Panc1 (cell line): Measurements from ENCODE around the gene LAMA1. TPM values are rescaled to one million over a fixed set of nuclear protein-coding genes. Genes with fewer than 3 reads are reported as not detected.

Experiments used
- total RNA-seq: library from RNA; stranded (reverse); gene quantifications from one replicate; pipeline ENCODE4 v1.2.1, GENCODE V29; 2021; ENCODE audit not compliant: unreplicated experiment

Gene LAMA1
- total RNA-seq, 1 experiment from 2014 or later = 0.03 TPM

Other genes with a start within 250 kb of the LAMA1 start
- gene LRRC30, start 113.3 kb upstream of the LAMA1 start, total RNA-seq = not detected